Activated CD8-positive, alpha-beta memory T cell treated with anti-CD3 and anti-CD28 coated beads for 24 hours (primary cell): ENCODE results near the gene NEUROG3.
"Not testable (repeated sequence)": the region's sequence is repeated elsewhere in the genome, so short reads cannot be mapped to it uniquely, and the experiment has no call there.

ENCODE experiments used
- DNase-seq: peaks from one replicate; pipeline ENCODE4 v3.0.0-alpha.2; 2020

NEUROG3 gene

GRCh38 chr10:69570050-69570816, 3.0 kb downstream of the NEUROG3 start:
- DNase-seq = no peak

- no peak for DNase-seq
Observed at GRCh38 chr10:69569396-69569934, 3.8 kb downstream of the NEUROG3 start.

GRCh38 chr10:69568472-69569395, 4.5 kb downstream of the NEUROG3 start:
- DNase-seq = no peak

GRCh38 chr10:69567920-69568319, 5.3 kb downstream of the NEUROG3 start:
- peak; percentile 66 for DNase-seq

GRCh38 chr10:69562731-69563254, 10.4 kb downstream of the NEUROG3 start:
- DNase-seq = no peak

GRCh38 chr10:69559525-69559924, 13.7 kb downstream of the NEUROG3 start:
- no peak for DNase-seq

- no peak for DNase-seq
Observed at GRCh38 chr10:69558559-69558958, 14.7 kb downstream of the NEUROG3 start.

- DNase-seq = no peak
Observed at GRCh38 chr10:69554611-69555010, 18.6 kb downstream of the NEUROG3 start.

GRCh38 chr10:69553328-69553727, 19.9 kb downstream of the NEUROG3 start:
- DNase-seq = no peak

- DNase-seq = no peak
Observed at GRCh38 chr10:69552268-69552667, 21.0 kb downstream of the NEUROG3 start.

- DNase-seq = no peak
Observed at GRCh38 chr10:69549959-69550358, 23.3 kb downstream of the NEUROG3 start.

- no peak for DNase-seq
Observed at GRCh38 chr10:69541463-69541862, 31.8 kb downstream of the NEUROG3 start.

GRCh38 chr10:69538461-69538860, 34.8 kb downstream of the NEUROG3 start:
- DNase-seq = no peak

GRCh38 chr10:69537449-69537848, 35.8 kb downstream of the NEUROG3 start:
- DNase-seq = no peak

GRCh38 chr10:69536521-69536920, 36.7 kb downstream of the NEUROG3 start:
- DNase-seq = not testable (repeated sequence)

GRCh38 chr10:69533658-69534057, 39.6 kb downstream of the NEUROG3 start:
- no peak for DNase-seq

- DNase-seq = no peak
Observed at GRCh38 chr10:69527961-69528360, 45.3 kb downstream of the NEUROG3 start.
